NK-92 treated with Interleukin-12 subunit alpha and Interleukin-12 subunit beta, amount 100 ng/mL, for 24 hours (cell line): Measurements from ENCODE around the gene RSPRY1.

ENCODE experiments used
- DNase-seq: peaks from one replicate; lab custom pipeline; 2025; lab: John Stamatoyannopoulos, UW

RSPRY1 gene

GRCh38 chr16:57152096-57153093 lies 33.7 kb upstream of the RSPRY1 start:
- DNase-seq: no peak

GRCh38 chr16:57153841-57154240 lies 32.3 kb upstream of the RSPRY1 start:
- DNase-seq: no peak

- DNase-seq: no peak
Measured at GRCh38 chr16:57155702-57156350, 30.3 kb upstream of the RSPRY1 start.

GRCh38 chr16:57156351-57156703 lies 29.8 kb upstream of the RSPRY1 start:
- no peak for DNase-seq

GRCh38 chr16:57157533-57157932 lies 28.6 kb upstream of the RSPRY1 start:
- no peak for DNase-seq

- no peak for DNase-seq
Measured at GRCh38 chr16:57159447-57159846, 26.7 kb upstream of the RSPRY1 start.

- DNase-seq: no peak
Measured at GRCh38 chr16:57163842-57164241, 22.3 kb upstream of the RSPRY1 start.

GRCh38 chr16:57165483-57165882 lies 20.6 kb upstream of the RSPRY1 start:
- no peak for DNase-seq

GRCh38 chr16:57165938-57166337 lies 20.2 kb upstream of the RSPRY1 start:
- no peak for DNase-seq

GRCh38 chr16:57166451-57166850 lies 19.7 kb upstream of the RSPRY1 start:
- no peak for DNase-seq

GRCh38 chr16:57166951-57167350 lies 19.2 kb upstream of the RSPRY1 start:
- no peak for DNase-seq

- no peak for DNase-seq
Measured at GRCh38 chr16:57167538-57167937, 18.6 kb upstream of the RSPRY1 start.

GRCh38 chr16:57167953-57168352 lies 18.2 kb upstream of the RSPRY1 start:
- DNase-seq: no peak

GRCh38 chr16:57169327-57169726 lies 16.8 kb upstream of the RSPRY1 start:
- DNase-seq: no peak

- DNase-seq: no peak
Measured at GRCh38 chr16:57172721-57173290, 13.3 kb upstream of the RSPRY1 start.

GRCh38 chr16:57175896-57176295 lies 10.2 kb upstream of the RSPRY1 start:
- no peak for DNase-seq

GRCh38 chr16:57178196-57178595 lies 7.9 kb upstream of the RSPRY1 start:
- no peak for DNase-seq

GRCh38 chr16:57178793-57179212 lies 7.3 kb upstream of the RSPRY1 start:
- no peak for DNase-seq

- no peak for DNase-seq
Measured at GRCh38 chr16:57179215-57179828, 6.8 kb upstream of the RSPRY1 start.

- no peak for DNase-seq
Measured at GRCh38 chr16:57184113-57184512, 2.0 kb upstream of the RSPRY1 start.

GRCh38 chr16:57184887-57185445 lies 1.2 kb upstream of the RSPRY1 start:
- no peak for DNase-seq

GRCh38 chr16:57185446-57185944 lies 634 bp upstream of the RSPRY1 start:
- peak; percentile 49 for DNase-seq
